GM19099 (cell line): Measurements from ENCODE around the gene ARSB.

ENCODE experiments used
- POLR2A ChIP-seq: IDR thresholded peaks from 3 replicates; pipeline ENCODE4 v1.6.1; 2011; ENCODE audit warnings: low read depth; ENCODE audit not compliant: insufficient read length; ENCODE audit errors: extremely low read depth

ARSB gene

DNA sequence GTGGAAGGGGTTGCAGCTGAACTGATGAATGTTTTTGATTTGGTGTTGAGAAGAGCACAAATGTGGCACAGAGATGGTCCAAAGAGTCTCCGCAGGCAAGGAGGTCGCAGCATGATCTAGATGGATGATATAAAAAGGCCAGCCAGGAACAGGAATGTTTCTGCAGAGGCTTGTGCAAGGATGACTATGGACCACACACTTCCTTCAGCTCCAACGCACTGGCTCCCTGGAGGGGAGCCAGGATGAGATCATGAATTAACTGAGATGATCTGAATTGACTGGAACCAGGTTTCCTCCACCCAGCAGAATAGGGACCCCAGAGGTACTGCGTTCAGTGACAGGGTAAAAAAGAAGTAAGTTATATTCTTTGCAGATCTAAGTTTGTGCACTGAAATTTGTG, 89.0 kb downstream of the ARSB start:
- no peak for TF ChIP-seq POLR2A

DNA sequence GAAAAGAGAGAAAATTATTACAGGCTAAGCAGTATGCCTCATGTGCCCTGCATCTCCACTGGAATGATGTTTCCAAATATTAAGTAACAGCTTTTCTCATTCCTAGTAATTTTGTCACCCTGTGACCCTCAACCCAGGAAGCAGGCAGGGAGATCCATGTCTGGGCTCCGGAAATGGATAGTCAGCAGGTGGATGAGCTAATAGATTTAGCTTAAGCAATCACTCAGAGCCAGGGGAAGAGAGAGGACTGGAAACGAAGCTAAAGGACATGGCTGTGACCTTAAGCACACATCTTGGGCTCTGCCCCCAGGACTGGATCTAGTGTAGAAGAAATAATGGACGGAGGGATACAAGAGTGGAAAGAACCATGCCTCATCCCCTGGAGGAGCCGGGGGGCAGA, 89.5 kb downstream of the ARSB start:
- TF ChIP-seq POLR2A = no peak

DNA sequence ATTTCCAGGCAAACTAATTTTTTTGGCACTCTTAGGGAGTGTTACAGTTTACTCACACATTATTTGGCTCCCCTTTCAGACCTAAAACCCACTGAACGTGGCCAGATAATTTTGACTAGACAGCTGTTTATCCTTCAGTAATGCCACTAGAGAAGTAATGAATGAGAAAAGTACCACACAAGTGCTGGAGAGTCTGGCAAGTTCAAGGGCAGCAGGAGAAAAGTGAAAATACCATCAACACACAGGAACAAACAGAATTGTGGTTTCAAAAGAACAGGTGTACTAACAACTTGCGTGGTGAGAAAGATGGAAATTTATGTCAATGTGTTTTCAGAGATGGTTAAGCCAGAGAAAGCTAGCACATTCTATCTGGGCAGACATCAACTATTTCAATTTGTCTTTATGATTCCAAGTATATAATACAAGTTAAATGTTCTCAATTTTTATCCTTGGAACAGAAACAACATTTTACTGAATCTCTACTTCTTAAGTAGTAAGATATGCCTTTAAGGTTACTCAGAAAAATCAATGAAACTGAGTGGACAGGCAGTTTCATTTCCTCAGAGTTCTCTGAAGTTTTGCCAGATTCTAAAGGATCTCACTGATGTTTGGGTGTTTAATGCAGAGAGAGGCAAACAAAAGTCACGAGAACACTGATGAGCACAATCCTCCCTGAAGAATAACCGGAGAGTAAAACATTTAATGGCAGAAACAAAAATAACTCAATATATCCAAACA, 91.0 kb downstream of the ARSB start:
- TF ChIP-seq POLR2A = no peak

DNA sequence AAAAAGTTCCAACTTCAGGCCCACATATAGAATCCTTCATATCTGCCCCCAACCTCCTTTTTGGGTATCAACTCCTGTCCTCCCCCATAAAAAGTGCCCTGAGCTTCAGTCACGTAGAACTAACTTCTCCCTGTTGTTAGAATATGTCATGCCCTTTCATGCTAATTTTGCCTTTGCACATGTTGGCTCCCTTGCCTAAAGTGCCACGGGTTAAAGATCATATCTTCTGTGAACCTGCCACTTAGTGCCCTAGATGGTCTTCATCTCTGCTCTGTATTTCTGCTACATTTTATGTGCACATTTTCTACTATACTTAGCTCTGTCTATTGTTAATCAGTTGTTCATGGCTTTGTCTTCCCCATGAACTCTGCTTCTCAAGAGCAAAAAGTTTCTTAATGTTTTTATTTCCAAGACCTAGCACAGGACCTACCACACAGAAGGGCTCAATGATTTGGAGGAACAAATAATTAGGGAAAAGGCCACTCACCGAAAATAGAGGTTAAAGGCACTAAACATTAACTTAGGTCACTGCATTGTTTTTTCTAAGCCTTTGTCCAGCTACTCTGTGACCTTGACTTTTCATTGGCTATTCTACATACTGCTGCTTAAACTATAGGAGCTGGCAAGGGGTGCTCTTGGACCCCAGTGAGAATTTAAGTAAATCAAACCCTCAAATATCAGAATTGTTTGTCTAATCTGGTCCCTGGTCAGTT, 94.3 kb downstream of the ARSB start:
- no peak for TF ChIP-seq POLR2A

DNA sequence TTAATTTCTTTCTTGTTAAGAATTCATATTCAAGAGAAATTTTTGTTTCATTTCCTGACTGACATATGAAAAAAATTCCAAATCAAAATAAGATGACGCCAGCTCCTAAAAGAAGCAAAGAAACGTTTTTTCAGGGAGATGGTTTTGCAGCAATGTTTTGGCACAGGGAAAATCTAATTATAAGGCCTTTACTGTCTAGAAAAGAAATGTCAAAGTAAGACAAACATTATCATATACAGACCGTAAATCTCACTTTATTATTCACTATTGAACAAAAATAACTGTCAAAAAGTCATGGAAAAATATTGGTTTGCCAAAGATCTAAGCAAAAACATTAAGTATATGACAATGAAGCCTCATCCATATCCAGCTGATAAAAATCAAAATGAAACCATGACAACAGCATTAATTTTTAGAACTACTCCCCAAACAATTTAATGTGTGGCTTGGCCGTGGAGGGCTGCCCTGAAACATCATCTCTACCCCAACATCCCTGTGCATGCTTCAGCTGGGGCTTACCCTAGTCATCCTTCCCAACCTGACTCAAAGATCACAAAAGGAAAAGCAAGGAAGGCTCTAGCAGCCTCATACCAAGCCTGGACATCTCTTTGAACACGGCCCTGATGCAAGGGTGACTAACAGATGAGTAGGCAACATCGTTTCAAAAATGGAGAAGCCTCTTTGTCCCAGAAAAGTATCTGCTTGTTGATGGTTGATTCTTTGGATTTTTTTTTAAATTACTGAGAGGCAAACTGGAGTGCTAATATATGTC, 95.6 kb downstream of the ARSB start:
- no peak for TF ChIP-seq POLR2A

DNA sequence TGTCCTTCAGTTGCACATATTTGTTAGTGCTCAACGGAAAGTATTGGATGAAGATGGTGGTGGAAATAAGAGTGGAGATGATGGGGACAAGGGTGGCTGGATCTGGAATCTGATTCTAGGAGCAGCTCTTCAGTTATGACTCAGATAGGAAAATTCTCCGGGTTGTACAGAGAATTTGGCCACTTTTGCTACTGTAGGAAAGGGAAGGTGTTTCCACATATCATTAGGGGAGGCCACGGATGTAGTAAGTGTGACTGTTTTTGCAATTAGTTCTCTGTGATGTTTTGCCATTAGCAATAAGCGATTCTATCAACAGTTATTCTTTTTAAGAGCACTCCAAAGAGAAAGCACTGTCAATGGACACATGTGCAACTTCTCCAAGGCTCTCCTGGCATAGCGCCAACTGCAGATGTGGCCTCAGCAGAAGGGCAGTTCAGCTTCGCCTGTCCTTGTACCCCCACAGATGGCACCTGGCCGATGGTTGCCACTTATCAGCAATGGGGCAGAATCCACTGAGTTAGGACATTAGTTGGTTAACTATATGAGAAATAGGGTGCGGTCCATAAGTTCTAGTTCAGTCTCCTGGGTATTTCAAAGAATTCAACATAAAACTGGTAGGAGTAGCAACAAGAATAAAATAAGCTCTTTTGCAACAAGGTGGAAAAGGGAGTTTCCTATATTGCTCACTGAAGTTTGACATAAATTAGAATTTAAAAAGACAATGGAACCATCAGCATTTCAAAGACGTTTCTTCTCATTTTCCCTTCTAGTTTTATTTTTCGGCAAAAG, 96.3 kb downstream of the ARSB start:
- TF ChIP-seq POLR2A = no peak

DNA sequence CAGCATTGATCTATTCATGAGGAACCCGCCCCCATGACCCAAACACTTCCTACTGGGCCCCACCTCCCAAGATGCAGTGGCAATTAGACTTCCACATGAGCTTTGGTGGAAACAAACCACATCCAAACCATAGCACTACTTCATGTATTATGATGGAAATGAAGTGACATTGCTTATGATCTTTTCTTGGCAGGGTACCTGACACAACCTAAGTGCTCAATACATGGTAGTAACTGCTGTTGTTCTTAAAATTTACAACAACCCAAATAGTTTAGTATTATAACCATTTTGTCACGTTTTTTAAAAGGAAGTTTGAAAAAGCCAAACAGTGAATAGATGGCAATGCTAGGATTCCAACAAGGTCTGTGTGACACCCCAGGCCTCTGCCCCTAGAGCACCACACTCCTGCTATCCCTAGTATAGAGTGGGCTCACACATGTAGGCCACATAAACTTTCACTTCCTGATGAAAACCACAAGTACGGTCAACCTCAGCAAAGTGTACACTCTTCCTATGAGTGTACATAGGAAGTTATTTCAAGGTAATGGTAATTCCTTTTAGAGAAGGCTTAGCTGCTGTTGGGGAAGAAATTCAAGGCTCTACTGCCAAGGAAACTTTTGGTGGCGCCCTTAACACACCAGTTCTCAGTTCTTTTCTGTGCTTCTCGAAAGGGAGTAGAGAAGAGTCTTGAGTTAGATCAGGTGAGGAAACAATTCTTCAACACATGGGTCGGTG, 97.6 kb downstream of the ARSB start:
- TF ChIP-seq POLR2A = no peak

DNA sequence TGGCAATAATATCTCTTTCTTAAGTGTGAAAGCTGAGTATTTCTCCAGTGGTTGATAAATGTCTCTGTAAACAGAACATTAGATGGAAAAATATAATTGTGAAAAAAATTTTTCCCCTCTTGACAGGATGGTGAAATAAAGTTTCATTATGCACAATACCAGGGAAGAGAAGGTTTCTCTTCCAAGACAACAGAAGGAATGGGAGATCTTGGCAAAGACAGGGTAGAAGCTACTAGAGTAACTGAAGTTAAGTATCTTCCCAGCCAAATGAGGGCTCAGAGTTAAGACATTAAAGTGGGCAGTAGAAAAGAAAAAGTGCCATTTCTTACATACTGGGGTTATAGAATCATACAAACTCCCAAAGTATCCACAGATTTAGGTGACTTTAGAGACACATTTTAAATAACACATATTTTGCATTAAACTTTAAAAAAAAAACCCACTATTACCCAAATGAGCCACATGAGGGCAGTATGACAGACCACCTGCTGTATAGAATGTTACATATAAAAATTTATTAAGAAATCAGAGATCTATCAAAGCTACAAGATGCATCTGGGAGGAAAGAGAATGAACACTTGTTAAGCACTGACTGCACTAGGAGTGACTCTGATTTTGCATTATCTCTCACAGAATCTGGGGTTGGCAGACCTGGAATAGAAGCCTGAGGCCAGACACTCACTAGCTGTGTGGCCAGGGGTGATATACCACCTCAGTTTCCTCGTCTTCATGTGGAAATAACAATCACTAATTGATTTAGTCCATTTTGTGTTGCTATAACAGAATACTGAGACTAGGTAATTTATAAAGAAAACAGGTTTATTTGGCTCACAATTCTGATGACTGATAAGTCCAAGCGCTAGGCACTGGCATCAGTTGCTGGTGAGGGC, 98.5 kb downstream of the ARSB start:
- no peak for TF ChIP-seq POLR2A

DNA sequence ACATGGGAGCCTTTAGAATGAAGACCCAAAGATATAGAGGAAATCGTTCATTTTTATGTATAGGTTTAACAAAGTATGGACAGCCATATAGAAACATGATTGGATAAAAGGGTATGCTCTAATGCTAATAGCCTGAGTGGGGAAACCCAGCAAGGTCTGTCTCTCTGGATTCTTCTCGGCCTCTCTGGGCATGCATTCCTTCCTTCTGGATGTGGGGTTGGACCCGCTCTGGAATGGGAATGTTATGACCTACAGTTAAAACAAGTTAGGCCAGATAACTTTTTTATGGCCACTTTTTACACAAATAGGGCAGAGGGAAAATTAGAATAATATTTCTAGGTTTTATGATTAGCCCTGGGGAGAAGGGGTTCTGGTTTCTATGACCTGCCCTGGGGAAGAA, 103.2 kb downstream of the ARSB start:
- TF ChIP-seq POLR2A = no peak

DNA sequence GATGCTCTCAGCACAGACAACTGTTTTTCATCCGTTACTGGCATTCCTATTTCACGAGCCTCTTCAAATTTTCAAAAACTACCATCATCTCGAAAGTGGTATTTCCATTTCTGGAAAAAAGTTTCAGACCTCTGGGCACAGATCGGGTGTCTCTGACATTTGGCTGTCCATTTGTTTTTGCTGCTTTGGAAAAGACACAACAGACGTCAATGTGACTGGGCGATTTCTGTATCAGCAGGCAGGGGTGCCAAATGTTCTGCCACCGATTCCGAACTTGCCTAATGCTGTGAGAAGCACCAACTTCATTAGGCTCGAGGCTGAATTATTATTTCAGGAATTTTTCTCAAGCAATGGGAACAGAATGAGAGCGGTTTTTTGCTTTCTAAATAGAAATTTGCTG, 105.6 kb downstream of the ARSB start:
- no peak for TF ChIP-seq POLR2A

DNA sequence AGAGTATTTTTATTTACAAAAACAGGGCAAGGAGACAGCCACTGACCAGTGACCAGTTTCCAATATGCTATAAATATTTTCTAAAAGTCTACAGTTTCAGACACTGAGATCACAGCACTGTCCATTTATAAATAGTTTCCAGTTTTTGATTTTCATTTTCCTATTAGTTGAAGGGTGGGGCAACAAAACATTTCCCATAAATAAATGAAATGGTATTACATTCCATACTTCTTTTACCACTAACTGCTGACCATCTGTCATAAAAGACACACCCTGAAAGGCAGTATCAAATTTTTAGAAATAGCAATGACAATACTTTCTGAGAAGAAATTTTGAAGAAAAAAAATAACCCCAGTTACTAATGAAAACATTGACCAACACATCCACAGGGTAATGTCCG, 126.7 kb downstream of the ARSB start:
- TF ChIP-seq POLR2A = no peak

DNA sequence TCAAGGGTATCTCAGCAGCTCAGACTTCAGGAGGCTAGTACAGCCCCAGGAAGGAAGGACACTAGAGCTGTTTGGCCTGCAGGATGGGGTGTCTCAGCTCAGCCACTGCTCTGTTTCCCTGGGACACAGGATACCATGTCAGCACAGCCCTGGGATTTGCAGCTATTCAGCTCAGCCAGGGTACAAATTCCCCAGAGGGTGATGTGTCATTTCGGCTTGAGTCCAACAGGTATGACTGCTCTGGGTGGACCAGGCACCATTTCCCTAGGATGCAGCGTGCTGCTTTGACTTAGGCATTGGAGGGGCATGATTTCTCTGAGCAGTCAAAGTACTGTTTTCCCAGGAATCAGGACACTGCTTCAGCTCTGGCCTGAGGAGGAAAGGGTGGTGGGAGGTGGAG, 130.1 kb downstream of the ARSB start:
- TF ChIP-seq POLR2A = no peak

DNA sequence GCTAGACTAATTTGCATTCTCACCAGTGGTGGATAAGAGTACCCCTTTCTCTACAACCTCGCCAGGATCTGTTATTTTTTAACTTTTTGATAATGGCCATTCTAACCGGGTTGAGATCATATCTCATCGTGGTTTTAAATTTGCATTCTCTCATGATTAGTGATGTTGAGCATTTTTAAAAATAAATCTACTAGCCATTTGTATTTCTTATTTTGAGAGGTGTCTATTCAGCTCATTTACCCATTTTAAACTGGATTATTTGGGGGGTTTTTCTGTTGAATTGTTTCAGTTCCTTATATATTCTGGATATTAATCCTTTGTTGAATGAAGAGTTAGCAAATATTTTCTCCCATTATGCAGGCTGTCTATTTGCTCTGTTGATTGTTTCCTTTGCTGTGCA, 139.6 kb downstream of the ARSB start:
- TF ChIP-seq POLR2A = no peak
